GM19193 (cell line): ENCODE results near the gene SLC2A3.

ENCODE experiments used
- POLR2A ChIP-seq: IDR thresholded peaks from 4 replicates; pipeline ENCODE4 v1.6.1; 2011; ENCODE audit not compliant: insufficient read depth, insufficient read length; ENCODE audit errors: extremely low read depth

The SLC2A3 gene

DNA sequence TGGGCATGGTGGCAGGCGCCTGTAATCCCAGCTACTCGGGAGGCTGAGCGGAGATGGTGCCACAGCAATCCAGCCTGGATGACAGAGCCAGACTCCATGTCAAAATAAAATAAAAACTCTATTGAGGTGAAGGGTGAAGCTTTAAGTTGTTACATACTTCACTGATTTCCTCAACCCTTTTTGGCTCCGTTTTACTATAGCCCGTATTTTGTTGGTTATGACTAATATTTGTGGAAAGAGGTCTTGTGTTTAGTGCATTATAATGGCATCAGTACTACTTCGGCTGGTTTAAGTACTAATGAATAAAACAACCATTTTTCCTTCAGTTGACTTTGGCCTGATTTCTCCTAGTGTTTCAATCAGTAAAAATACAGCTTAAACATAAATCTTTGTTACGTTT, 36.2 kb downstream of the SLC2A3 start:
- TF ChIP-seq POLR2A = no peak

DNA sequence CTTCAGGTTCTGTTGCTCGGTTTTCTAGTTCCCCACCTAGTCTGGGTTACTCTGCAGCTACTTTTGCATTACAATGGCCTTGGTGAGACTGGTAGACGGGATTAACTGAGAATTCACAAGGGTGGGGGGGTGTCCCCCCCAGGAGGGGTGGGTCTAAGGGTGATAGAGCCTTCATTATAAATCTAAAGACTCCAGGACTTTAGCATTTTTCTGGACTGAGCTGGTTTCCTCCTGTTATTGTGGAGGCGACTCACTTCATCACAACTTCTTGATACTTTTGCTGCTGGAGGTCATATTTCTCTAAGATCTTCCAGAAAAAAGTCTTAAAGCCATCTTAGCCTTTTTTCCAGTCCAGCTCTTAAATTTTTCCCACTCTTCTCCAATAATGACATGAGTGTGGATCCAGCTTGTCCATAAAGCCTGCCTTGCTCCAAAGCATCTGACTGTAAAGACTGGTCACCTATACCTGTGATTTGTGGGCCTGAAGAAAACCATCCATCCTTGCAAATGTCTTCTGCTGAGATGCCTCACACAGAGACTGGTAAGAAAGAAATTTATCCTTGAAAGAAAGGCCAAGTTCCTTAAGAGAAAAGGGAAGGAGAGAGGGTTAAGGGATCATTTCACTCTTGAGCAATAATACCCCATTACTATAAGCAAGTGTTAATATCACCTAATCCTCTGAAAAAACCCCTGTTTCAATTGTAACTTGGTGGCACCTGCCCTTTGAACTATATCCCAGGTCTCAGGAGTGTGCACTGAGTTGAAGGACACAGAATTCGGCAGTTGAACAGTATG, 43.6 kb downstream of the SLC2A3 start:
- TF ChIP-seq POLR2A = no peak

DNA sequence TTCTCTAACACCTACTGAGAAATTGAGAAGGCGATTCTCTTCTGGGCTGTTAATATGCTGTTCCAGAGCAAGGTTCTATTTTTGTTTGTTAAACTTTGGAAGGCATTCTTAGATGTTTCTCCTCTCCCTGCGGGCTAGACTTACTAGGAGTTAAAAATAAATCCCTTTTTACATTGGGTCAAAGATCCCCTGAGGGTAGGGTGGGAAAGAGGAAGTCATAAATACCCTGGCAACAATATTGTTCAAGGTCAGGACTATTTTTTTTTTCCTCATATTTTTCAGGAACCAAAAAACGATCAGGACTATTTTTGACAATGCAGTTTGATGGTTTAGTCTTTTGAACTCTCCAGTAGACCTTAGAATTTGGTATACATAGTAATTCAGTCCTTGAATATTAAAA, 51.3 kb downstream of the SLC2A3 start:
- TF ChIP-seq POLR2A = no peak

DNA sequence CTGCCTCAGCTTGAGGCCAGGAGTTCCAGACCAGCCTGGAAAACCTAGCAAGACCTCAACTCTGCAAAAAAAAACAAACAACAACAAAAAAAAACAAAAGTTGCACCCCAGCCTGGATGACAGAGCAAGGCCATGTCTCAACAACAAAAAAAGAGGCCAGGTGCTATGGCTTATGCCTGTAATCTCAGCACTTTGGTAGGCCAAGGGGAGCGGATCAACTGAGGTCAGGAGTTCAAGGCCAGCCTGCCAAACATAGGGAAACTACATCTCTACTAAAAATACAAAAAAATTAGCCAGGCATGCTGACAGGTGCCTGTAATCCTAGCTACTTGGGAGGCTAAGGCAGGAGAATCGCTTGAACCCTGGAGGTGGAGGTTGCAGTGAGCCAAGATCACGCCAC, 56.7 kb downstream of the SLC2A3 start:
- TF ChIP-seq POLR2A = no peak

DNA sequence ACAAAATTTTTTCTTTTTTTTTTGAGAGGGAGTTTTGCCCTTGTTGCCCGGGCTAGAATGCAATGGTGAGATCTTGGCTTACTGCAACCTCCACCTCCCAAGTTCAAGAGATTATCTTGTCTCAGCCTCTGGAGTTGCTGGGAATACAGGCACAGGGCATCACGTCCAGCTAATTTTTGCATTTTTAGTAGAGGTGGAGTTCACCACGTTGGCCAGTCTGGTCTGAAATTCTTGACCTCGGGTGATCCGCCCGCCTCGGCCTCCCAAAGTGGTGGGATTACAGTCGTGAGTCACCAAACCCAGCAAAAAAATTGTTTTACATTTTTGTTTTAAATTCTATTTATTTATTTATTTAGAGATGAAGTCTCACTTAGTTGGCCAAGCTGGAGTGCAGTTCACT, 58.6 kb downstream of the SLC2A3 start:
- TF ChIP-seq POLR2A = no peak

DNA sequence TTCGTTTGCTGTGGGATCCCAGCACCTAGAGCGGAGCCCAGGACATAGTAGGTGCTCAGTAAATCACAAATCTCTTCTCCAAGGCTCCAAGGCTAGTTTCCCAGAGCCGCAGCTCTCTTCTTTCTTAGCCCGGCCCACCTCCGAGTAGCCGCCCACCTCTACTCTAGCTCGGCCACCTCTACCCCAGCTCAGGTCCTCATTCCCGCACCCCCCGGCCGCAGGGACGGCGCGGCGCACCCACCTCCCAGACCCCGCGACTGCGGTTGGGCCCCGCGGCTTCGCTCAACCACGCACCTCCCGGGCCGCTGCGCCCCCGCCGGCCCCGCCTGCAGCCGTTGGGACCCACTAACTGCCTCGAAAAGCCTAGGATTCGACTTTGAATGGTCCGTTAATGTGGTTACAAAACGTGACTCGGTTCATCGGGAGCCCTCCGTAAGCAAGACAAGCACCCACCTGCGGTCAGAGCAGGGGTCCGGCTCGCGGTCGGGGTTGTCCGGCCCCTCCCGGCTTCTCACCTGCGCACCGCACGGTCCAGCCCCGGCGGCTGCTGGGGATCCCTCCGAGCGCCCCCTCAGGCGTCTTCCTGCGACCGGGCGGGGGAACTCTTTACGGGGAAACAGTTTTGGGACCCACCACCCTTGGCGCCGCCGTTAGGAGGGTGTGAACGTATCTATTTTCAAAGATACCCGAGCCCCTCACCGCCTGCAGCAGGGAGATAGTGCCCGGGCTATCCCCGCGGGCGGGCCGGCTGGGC, 63.2 kb downstream of the SLC2A3 start, which contains the start of gene SLC2A14:
SLC2A14 (minus strand) TSS at position 350 of the 754 bp plus-strand sequence. CDS start 3,035 bp downstream, outside the sequence.
- TF ChIP-seq POLR2A = no peak

DNA sequence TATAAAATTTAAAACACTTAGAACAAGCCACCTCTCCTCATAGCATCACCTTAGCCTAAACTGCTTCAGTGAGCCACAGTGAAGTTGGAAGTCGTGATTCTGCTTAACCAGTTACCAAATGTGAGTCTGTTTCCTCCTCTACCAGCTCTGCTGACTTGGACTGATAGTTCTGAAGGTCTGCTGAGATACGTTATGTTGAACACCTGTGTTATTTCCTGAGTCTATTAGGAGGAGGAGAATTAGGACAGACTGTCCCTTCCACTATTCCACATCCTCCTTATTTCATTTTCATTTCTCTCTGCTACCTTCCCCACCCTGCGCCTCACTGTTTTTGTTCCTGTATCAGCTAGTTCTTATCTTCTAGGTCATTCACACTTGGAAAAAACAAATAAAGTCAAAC, 65.7 kb downstream of the SLC2A3 start:
- TF ChIP-seq POLR2A = no peak
